Heart left ventricle (tissue), 13 donors: ENCODE results near the gene PLPPR3.

Source experiments
- CTCF ChIP-seq, 12 donors: fragments of 200-600 bp; sonication (generic) in 4 of 12; IDR thresholded peaks; one replicate each; pipeline versions ENCODE4 v1.5.0 to v1.8.0; 2018 to 2022; ENCODE audit warnings: antibody characterized with exemption in 12 of 12, mild to moderate bottlenecking in 5 of 12
- POLR2A ChIP-seq, 2 donors: fragments of 450-650 bp; IDR thresholded peaks; one replicate each; pipeline ENCODE4 v1.6.1; 2017; ENCODE audit warnings: antibody characterized with exemption in 2 of 2, mild to moderate bottlenecking in 2 of 2, moderate library complexity in 2 of 2
- donor health status: ischemic (EF 13 %, LVEDD 7.1; RV severe dilation, severe dysfunction).
- donor health status: DM: no; HTN: yes; CAD: no.
- donor health status: DM: no; HTN: no; CAD: no.
- donor health status: ischemic (EF 25% LVEDD 6.9; RV normal size, moderate dysfunction).
- donor health status: ischemic (EF 25% LVEDD 5.7; RV mildly dilated, moderate dysfunction).
- donor health status: ischemic (EF 35%, LVEDD 5.7; RV mildly dilated, moderate dysfunction).
- donor health status: nonischemic (EF 11% LVEDD 7.7; RV severe dilation, severe dysfunction).
- donor health status: DM: yes; HTN: yes; CAD: no.
- donor health status: PGD.
- donor health status: ischemic (EF 29% LVEDD 5.4; RV normal size, mild dysfunction).
- donor health status: nonischemic (EF 23%, LVEDD 6.1; RV moderate dilation, normal function).

- no peak for TF ChIP-seq CTCF (IDR thresholded peaks at IDR 0.05)
- TF ChIP-seq POLR2A (IDR thresholded peaks at IDR 0.05) = no peak
These were observed 1.9 kb upstream of the PLPPR3 start for GRCh38 chr19:823565-824121.
